ENCODE data around the gene ICAM5. TPM values are rescaled to one million over a fixed set of nuclear protein-coding genes. Genes with fewer than 3 reads are reported as not detected.

Gene ICAM5
- total RNA-seq, 4 donors from 2014 or later: 0.12 to 1.6 (median 1.3) TPM; not detected in 1

DNA sequence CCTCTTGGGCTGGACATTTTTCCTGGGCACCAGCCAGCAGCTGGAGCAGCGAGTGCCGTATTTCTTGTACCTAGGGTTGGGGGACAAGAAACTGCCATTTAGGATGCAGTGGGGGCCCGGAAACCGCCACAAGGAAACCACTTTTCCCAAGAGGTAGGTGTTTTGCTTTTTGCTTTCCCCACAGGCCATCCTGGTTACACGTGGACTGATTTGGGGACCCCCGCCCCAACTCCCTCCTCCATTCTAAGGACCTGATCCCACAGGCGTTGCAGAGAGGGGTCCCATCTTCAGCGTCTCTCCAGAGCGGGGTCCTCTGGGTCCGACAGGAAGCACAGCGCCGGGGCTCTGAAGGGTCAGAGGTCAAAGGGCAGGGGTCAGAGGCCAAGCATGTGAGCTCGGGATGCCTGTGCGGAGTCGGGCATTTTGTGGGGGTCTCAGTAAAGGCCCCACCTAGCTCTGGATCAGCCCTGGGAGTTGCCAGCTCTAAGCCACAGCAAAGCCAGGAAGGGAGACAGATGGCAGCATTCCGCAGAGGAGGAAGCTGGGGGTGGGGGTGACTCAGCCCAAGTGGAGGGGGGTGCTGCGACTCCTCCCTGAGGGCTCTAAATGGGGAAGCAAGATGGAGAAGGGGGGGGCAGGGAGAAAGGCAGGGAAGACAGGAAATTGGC, 15.5 kb downstream of the ICAM5 start:
- H3K4me1 ChIP-seq: no peaks in the 10 kb centered on the region
- no peaks in the 10 kb centered on the region for H3K9me3 ChIP-seq
- intact Hi-C loops (cut with DNase I): no loop called here
- no peak for DNase-seq
- peaks cover 0 to 10% (median 3%) of the 10 kb centered on the region in 3 donors for H3K36me3 ChIP-seq
- H3K27me3 ChIP-seq: peaks cover 0 to 10% (median 0%) of the 10 kb centered on the region in 4 donors
- no peak for TF ChIP-seq POLR2A (IDR thresholded peaks at IDR 0.05)
- TF ChIP-seq, protein P1, sequence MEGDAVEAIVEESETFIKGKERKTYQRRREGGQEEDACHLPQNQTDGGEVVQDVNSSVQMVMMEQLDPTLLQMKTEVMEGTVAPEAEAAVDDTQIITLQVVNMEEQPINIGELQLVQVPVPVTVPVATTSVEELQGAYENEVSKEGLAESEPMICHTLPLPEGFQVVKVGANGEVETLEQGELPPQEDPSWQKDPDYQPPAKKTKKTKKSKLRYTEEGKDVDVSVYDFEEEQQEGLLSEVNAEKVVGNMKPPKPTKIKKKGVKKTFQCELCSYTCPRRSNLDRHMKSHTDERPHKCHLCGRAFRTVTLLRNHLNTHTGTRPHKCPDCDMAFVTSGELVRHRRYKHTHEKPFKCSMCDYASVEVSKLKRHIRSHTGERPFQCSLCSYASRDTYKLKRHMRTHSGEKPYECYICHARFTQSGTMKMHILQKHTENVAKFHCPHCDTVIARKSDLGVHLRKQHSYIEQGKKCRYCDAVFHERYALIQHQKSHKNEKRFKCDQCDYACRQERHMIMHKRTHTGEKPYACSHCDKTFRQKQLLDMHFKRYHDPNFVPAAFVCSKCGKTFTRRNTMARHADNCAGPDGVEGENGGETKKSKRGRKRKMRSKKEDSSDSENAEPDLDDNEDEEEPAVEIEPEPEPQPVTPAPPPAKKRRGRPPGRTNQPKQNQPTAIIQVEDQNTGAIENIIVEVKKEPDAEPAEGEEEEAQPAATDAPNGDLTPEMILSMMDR (IDR thresholded peaks at IDR 0.05): no peak
- H3K4me3 ChIP-seq: no peak overlapping the region
- 66 to 79% methylated on average over 7 to 10 of the region's 17 CpGs for WGBS, 2 donors
- peak overlapping the region in 1 of 4 donors; percentile 49 for H3K27ac ChIP-seq

- Histone ChIP-seq H3K27ac (no peak overlapping the region), H3K27me3 (no peaks in the 10 kb centered on the region), H3K36me3 (peaks cover 0 to 18% (median 4%) of the 10 kb centered on the region in 3 donors), H3K4me3 (no peak overlapping the region), H3K4me1 (no peaks in the 10 kb centered on the region), H3K9me3 (no peaks in the 10 kb centered on the region)
- DNase-seq: no peak
- 83 to 93% methylated on average over 5 of the region's 5 CpGs for WGBS, 2 donors
- intact Hi-C loops (cut with DNase I): no loop called here
- no peak for TF ChIP-seq POLR2A (IDR thresholded peaks at IDR 0.05)
- TF ChIP-seq, protein P1 (IDR thresholded peaks at IDR 0.05): no peak
These were observed 16.6 kb downstream of the ICAM5 start for GRCh38 chr19:10306327-10306726.

DNA sequence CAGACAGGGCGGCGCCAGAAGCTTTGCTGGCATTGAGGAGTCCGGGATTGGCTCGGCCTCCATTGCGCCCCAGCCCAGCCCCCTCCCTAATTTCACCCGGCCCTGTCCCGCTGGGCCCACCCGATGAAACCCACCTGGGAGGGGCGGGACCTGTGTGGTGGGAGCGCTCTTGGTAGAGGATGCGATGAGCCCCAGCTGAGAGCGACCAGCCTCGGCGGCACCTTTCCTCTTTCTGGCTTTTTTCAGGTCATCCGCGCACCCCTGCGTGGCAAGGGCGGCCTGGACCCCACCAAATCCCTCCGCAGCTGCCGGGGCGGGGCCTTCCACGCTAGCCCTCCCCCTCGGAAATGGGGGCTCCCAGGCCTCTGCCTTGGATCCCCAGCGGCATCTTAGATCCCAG, 19.7 kb downstream of the ICAM5 start, which contains the start of gene ZGLP1:
ZGLP1 (minus strand) TSS at position 393 of the 400 bp plus-strand sequence.
- intact Hi-C loops (cut with DNase I): no loop called here
- no peak within 1 kb of the TSS for H3K4me3 ChIP-seq
- 83 to 92% methylated on average over 8 to 12 of the region's 24 CpGs for WGBS, 2 donors
- H3K9me3 ChIP-seq: no peaks in the 10 kb centered on the region
- TF ChIP-seq, protein P1 (IDR thresholded peaks at IDR 0.05): no peak
- H3K27me3 ChIP-seq: no peaks in the 10 kb centered on the region
- peaks cover 0 to 18% (median 4%) of the 10 kb centered on the region in 3 donors for H3K36me3 ChIP-seq
- peaks cover 0 to 1% (median 0%) of the 10 kb centered on the region in 3 donors for H3K4me1 ChIP-seq
- no peak within 1 kb of the TSS for H3K27ac ChIP-seq
- no peak for DNase-seq

- no peak for DNase-seq
- H3K36me3 ChIP-seq: peaks cover 11 to 47% (median 17%) of the 10 kb centered on the region in 3 donors
- H3K4me3 ChIP-seq: peak within 1 kb of the TSS; percentile 66 to 92 (median 84)
- no peaks in the 10 kb centered on the region for H3K27me3 ChIP-seq
- peak within 1 kb of the TSS; percentile 62 to 80 (median 74) for H3K27ac ChIP-seq
- peaks cover 6 to 20% (median 13%) of the 10 kb centered on the region in 3 donors for H3K4me1 ChIP-seq
- no peak for TF ChIP-seq POLR2A (IDR thresholded peaks at IDR 0.05)
- TF ChIP-seq, protein P1 (IDR thresholded peaks at IDR 0.05): peak in 1 of 6 experiments; percentile 26
- 1 to 4% methylated on average over 17 to 37 of the region's 55 CpGs for WGBS, 2 donors
- no peaks in the 10 kb centered on the region for H3K9me3 ChIP-seq
- intact Hi-C loops (cut with DNase I): no loop called here
These were observed 25.8 kb downstream of the ICAM5 start, which contains the start of gene FDX2 for GRCh38 chr19:10315335-10316214. Gene FDX2 (minus strand): TSS chr19:10316015. CDS start chr19:10315996, 19 bp downstream.

All from esophagus squamous epithelium (tissue), 5 donors.